Neuronal stem cell (in vitro differentiated cells): ENCODE data around the gene SNRK.

Source experiments
- DNase-seq: peaks from one replicate; pipeline ENCODE4 v3.0.0-alpha.2; 2013; ENCODE audit warnings: low spot score
- H2AFZ ChIP-seq: one replicate; pipeline ENCODE4 v1.6.1; 2013; ENCODE audit warnings: mild to moderate bottlenecking, low read length, inconsistent platforms
- H2AK5ac ChIP-seq: 2 replicates; pipeline ENCODE4 v1.6.1; 2013; ENCODE audit warnings: low read depth, mild to moderate bottlenecking, inconsistent platforms, low read length, moderate library complexity, mixed read lengths
- H2BK120ac ChIP-seq: 2 replicates; pipeline ENCODE4 v1.6.1; 2013; ENCODE audit warnings: low read depth, mild to moderate bottlenecking, inconsistent platforms, low read length, moderate library complexity, mixed read lengths
- H2BK12ac ChIP-seq: one replicate; pipeline ENCODE4 v1.6.1; 2013; ENCODE audit warnings: low read length, inconsistent platforms
- H2BK15ac ChIP-seq: 2 replicates; pipeline ENCODE4 v1.6.1; 2013; ENCODE audit warnings: mild to moderate bottlenecking, low read length, inconsistent platforms, mixed read lengths
- H2BK5ac ChIP-seq: one replicate; pipeline ENCODE4 v1.6.1; 2013; ENCODE audit warnings: inconsistent platforms, mild to moderate bottlenecking, low read length, moderate library complexity
- H3K14ac ChIP-seq: one replicate; pipeline ENCODE4 v1.6.1; 2013; ENCODE audit warnings: low read length, inconsistent platforms
- H3K18ac ChIP-seq: 2 replicates; pipeline ENCODE4 v1.6.1; 2013; ENCODE audit warnings: low read length, inconsistent platforms
- H3K23ac ChIP-seq: 2 replicates; pipeline ENCODE4 v1.6.1; 2013; ENCODE audit warnings: low read depth, mild to moderate bottlenecking, mixed read lengths, low read length, inconsistent platforms; ENCODE audit not compliant: poor library complexity
- H3K27ac ChIP-seq: replicated peaks from 3 replicates; pipeline ENCODE4 v1.5.1; 2013; ENCODE audit warnings: low read length, inconsistent platforms
- H3K27me3 ChIP-seq, 3 experiments: 2 replicates each; pipeline ENCODE4 v1.6.1; 2013; ENCODE audit warnings: low read length in 3 of 3, mild to moderate bottlenecking in 2 of 3, inconsistent platforms in 1 of 3, low read depth in 1 of 3, mixed read lengths in 1 of 3, moderate library complexity in 1 of 3; ENCODE audit not compliant: control insufficient read depth in 3 of 3, insufficient read depth in 3 of 3
- H3K36me3 ChIP-seq, 2 donors: replicated peaks in 1 of 2; 2 replicates each; pipeline ENCODE4 v1.6.1; 2013; ENCODE audit warnings: low read length in 2 of 2; ENCODE audit not compliant: control insufficient read depth in 2 of 2, insufficient read depth in 2 of 2
- H3K4ac ChIP-seq: 2 replicates; pipeline ENCODE4 v1.6.1; 2013; ENCODE audit warnings: inconsistent platforms, mild to moderate bottlenecking, low read length, moderate library complexity
- H3K4me1 ChIP-seq, 2 donors: 1 replicate in 1 of 2; 2 replicates in 1 of 2; pipeline ENCODE4 v1.6.1; 2013; ENCODE audit warnings: low read length in 2 of 2, low read depth in 1 of 2; ENCODE audit not compliant: control insufficient read depth in 2 of 2, insufficient read depth in 1 of 2
- H3K4me2 ChIP-seq: one replicate; pipeline ENCODE4 v1.6.1; 2013; ENCODE audit warnings: mild to moderate bottlenecking, low read length, inconsistent platforms; ENCODE audit not compliant: insufficient read depth, poor library complexity, severe bottlenecking
- H3K4me3 ChIP-seq, 2 donors: 2 replicates each; pipeline ENCODE4 v1.5.1; 2013; ENCODE audit warnings: low read length in 2 of 2, mild to moderate bottlenecking in 2 of 2, inconsistent platforms in 1 of 2, moderate library complexity in 1 of 2
- H3K79me1 ChIP-seq: one replicate; pipeline ENCODE4 v1.6.1; 2013; ENCODE audit warnings: low read depth, mild to moderate bottlenecking, inconsistent platforms, low read length, moderate library complexity
- H3K9ac ChIP-seq: one replicate; pipeline ENCODE4 v1.6.1; 2013; ENCODE audit warnings: mild to moderate bottlenecking, low read depth, low read length, inconsistent platforms; ENCODE audit not compliant: poor library complexity
- H3K9me3 ChIP-seq, 2 donors: replicated peaks in 1 of 2; 2 replicates each; pipeline versions ENCODE3 to v1.6.1; 2013; ENCODE audit warnings: low read length in 2 of 2, mild to moderate bottlenecking in 2 of 2, inconsistent platforms in 1 of 2, low read depth in 1 of 2, mixed read lengths in 1 of 2, moderate library complexity in 1 of 2; ENCODE audit not compliant: control insufficient read depth in 2 of 2, insufficient read depth in 1 of 2
- H4K8ac ChIP-seq: one replicate; pipeline ENCODE4 v1.6.1; 2013; ENCODE audit warnings: low read depth, mild to moderate bottlenecking, inconsistent platforms, low read length, moderate library complexity
- H4K91ac ChIP-seq: one replicate; pipeline ENCODE4 v1.6.1; 2013; ENCODE audit warnings: low read length, low read depth, mild to moderate bottlenecking, inconsistent platforms; ENCODE audit not compliant: poor library complexity
- WGBS, 2 donors: extraction: QIAGEN DNeasy Blood & Tissue Kit; methylation state at CpG; one replicate each; pipeline ENCODE4 v1.1.7; 2013; ENCODE audit warnings: missing lambda C conversion rate in 2 of 2, mixed read lengths in 1 of 2; ENCODE audit not compliant: insufficient read length in 2 of 2, insufficient replicate concordance in 1 of 2; ENCODE audit errors: extremely low coverage in 2 of 2; 5-methylcytosine and 5-hydroxymethylcytosine counted together

Gene SNRK

DNA sequence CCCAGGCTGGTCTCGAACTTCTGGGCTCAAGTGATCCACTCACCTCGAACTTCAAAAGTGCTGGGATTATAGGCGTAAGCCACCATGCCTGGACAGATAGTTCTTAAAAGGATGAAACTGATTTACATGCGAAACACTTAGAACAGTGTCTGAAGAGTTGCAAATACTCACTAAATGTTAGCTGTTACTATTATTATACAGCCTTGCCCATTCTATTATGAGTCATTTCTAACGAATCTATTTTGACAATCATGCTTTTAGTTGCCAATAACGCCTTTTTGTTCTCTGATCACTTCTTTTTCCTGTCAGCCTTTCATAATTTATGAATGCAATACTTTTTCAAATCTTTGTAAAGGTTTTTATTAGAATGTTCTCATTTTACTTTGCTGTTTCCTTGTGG, 112.7 kb downstream of the SNRK start:
- no CpG with 5 or more reads among the region's 6 CpGs for WGBS, 2 donors
- H2BK15ac ChIP-seq: no peak overlapping the region

DNA sequence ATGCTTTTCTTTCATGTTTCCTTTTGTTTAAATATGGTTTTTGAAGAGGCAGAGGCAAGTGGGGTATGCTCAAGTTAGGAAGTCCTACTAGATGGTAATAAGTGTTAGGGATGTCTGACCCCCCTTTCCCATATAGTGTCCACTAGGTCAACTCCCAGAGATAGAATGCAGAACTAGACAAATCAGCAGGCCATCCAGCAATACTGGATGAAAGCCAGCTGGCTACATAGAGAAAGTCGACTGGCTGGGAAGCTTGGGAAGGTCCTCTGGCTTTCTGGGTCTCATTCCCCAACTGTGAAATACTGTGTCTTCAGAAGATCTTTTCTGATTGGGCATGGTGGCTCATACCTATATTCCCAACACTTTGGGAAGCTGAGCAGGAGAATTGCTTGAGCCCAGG, 113.8 kb downstream of the SNRK start:
- H3K9me3 ChIP-seq: no peaks in the 10 kb centered on the region
- H3K36me3 ChIP-seq: no peaks in the 10 kb centered on the region
- no peak overlapping the region for H2BK12ac ChIP-seq
- no peak overlapping the region for H2BK15ac ChIP-seq
- no peaks in the 10 kb centered on the region for H3K79me1 ChIP-seq
- H2BK5ac ChIP-seq: no peak overlapping the region
- DNase-seq: no peak
- no peak overlapping the region for H3K14ac ChIP-seq
- H2BK120ac ChIP-seq: no peak overlapping the region
- H3K27me3 ChIP-seq: no peaks in the 10 kb centered on the region
- no peak overlapping the region for H3K27ac ChIP-seq
- no peak overlapping the region for H4K8ac ChIP-seq
- H3K18ac ChIP-seq: no peak overlapping the region
- WGBS, 2 donors: no CpG with 5 or more reads among the region's 1 CpG
- no peak overlapping the region for H3K4ac ChIP-seq
- H3K4me1 ChIP-seq: no peaks in the 10 kb centered on the region
- no peak overlapping the region for H3K23ac ChIP-seq
- no peak overlapping the region for H3K9ac ChIP-seq
- no peak overlapping the region for H3K4me3 ChIP-seq
- no peak overlapping the region for H3K4me2 ChIP-seq
- H4K91ac ChIP-seq: no peak overlapping the region
- no peak overlapping the region for H2AK5ac ChIP-seq
- H2AFZ ChIP-seq: no peak overlapping the region

More for the DNA sequence above, 112.7 kb downstream of the SNRK start:
- Histone ChIP-seq H3K4me2 (no peak overlapping the region), H3K4me3 (no peak overlapping the region), H4K8ac (no peak overlapping the region), H2BK5ac (no peak overlapping the region), H2AK5ac (no peak overlapping the region), H3K36me3 (no peaks in the 10 kb centered on the region), H4K91ac (no peak overlapping the region), H3K27me3 (no peaks in the 10 kb centered on the region), H3K14ac (no peak overlapping the region), H3K4me1 (no peaks in the 10 kb centered on the region), H3K18ac (no peak overlapping the region), H3K9ac (no peak overlapping the region), H2BK12ac (no peak overlapping the region), H3K9me3 (no peaks in the 10 kb centered on the region), H3K4ac (no peak overlapping the region), H3K23ac (no peak overlapping the region), H3K27ac (no peak overlapping the region), H2BK120ac (no peak overlapping the region), H2AFZ (no peak overlapping the region), H3K79me1 (no peaks in the 10 kb centered on the region)
- no peak for DNase-seq
